Endothelial cell of umbilical vein (primary cell): Measurements from ENCODE around the gene PCED1B. TPM values are rescaled to one million over a fixed set of nuclear protein-coding genes. Genes with fewer than 3 reads are reported as not detected.

ENCODE experiments used
- BruUV-seq: library from RNA; stranded (reverse); fragments of 400-500 nt; replicated peaks from 2 replicates; lab custom pipeline; 2021; lab: Mats Ljungman, UMichigan
- CTCF ChIA-PET: fragments of 300-600, 350-600 bp; sonication (Branson Sonifier 250); formaldehyde crosslinking; loops from one replicate; lab custom pipeline; 2021; ENCODE audit warnings: antibody characterized with exemption, inconsistent platforms; lab: Charles Lee
- POLR2A ChIA-PET: fragments of 300-600, 350-600 bp; sonication (Branson Sonifier 250); formaldehyde crosslinking; loops from one replicate; lab custom pipeline; 2021; ENCODE audit warnings: antibody characterized with exemption, inconsistent platforms; lab: Charles Lee
- DNase-seq: peaks from one replicate; pipeline ENCODE4 v3.0.0-alpha.2; 2011; ENCODE audit warnings: low read depth, low spot score
- FAIRE-seq: peaks from 2 replicates; lab custom pipeline; 2011; peaks lifted over from hg19 to GRCh38; lab: Jason Lieb, UNC
- H2AFZ ChIP-seq: 2 replicates; pipeline ENCODE4 v1.6.0; 2012; ENCODE audit warnings: low read depth, low read length, control low read depth, inconsistent platforms
- H3K27ac ChIP-seq: 2 replicates; pipeline ENCODE4 v1.5.1; 2011; ENCODE audit warnings: low read depth, mild to moderate bottlenecking, control low read depth, low read length, moderate library complexity; ENCODE audit not compliant: insufficient read depth
- H3K27me3 ChIP-seq, 2 experiments: 2 replicates each; pipeline versions ENCODE4 v1.6.0 to v1.6.1; 2011; ENCODE audit warnings: low read length in 2 of 2, mixed read lengths in 1 of 2; ENCODE audit not compliant: control insufficient read depth in 2 of 2, insufficient read depth in 2 of 2
- H3K36me3 ChIP-seq, 2 experiments: 2 replicates in 1 of 2; 3 replicates in 1 of 2; pipeline ENCODE4 v1.5.1; 2011; ENCODE audit warnings: low read length in 2 of 2, mild to moderate bottlenecking in 1 of 2, moderate library complexity in 1 of 2; ENCODE audit not compliant: control insufficient read depth in 2 of 2, insufficient read depth in 2 of 2; ENCODE audit errors: extremely low read depth in 1 of 2
- H3K4me1 ChIP-seq: 3 replicates; pipeline ENCODE4 v1.5.1; 2011; ENCODE audit warnings: mild to moderate bottlenecking, low read length; ENCODE audit not compliant: control insufficient read depth, insufficient read depth; ENCODE audit errors: extremely low read depth
- H3K4me2 ChIP-seq: 2 replicates; pipeline ENCODE4 v1.6.1; 2011; ENCODE audit warnings: low read length, control low read depth, mixed read lengths; ENCODE audit not compliant: insufficient read depth
- H3K4me3 ChIP-seq, 3 experiments: fragments of 200-600 bp in 1 of 3; sonication (generic), shearing (Covaris generic) in 1 of 3; replicated peaks in 1 of 3; 2 replicates each; pipeline ENCODE4 v1.5.1; 2011 to 2016; ENCODE audit warnings: control low read depth in 3 of 3, low read length in 3 of 3, mild to moderate bottlenecking in 2 of 3, inconsistent platforms in 1 of 3, low read depth in 1 of 3, moderate library complexity in 1 of 3; ENCODE audit not compliant: insufficient read depth in 1 of 3
- H3K79me2 ChIP-seq: 2 replicates; pipeline ENCODE4 v1.6.0; 2012; ENCODE audit warnings: low read length, inconsistent platforms; ENCODE audit not compliant: control insufficient read depth, insufficient read depth
- H3K9ac ChIP-seq: replicated peaks from 2 replicates; pipeline ENCODE3; 2011; ENCODE audit warnings: low read length, control low read depth; ENCODE audit not compliant: insufficient read depth; ENCODE audit errors: extremely low read depth
- H3K9me1 ChIP-seq: replicated peaks from 3 replicates; pipeline ENCODE4 v1.6.0; 2011; ENCODE audit warnings: mild to moderate bottlenecking, low read length; ENCODE audit not compliant: control insufficient read depth, insufficient read depth; ENCODE audit errors: extremely low read depth
- H3K9me3 ChIP-seq: replicated peaks from 2 replicates; pipeline ENCODE4 v1.5.1; 2012; ENCODE audit warnings: low read length, inconsistent platforms; ENCODE audit not compliant: control insufficient read depth, insufficient read depth
- H4K20me1 ChIP-seq: replicated peaks from 2 replicates; pipeline ENCODE3; 2011; ENCODE audit warnings: mild to moderate bottlenecking, low read length; ENCODE audit not compliant: control insufficient read depth, insufficient read depth; ENCODE audit errors: extremely low read depth
- EZH2 ChIP-seq: IDR thresholded peaks from 2 replicates; pipeline ENCODE4 v1.6.1; 2012; ENCODE audit warnings: borderline replicate concordance, low read depth, mild to moderate bottlenecking, moderate library complexity, low read length, inconsistent platforms; ENCODE audit not compliant: severe bottlenecking
- FOS ChIP-seq: IDR thresholded peaks from 2 replicates; pipeline ENCODE4 v1.6.1; 2011; ENCODE audit warnings: mild to moderate bottlenecking, low read length, moderate library complexity, borderline replicate concordance; ENCODE audit not compliant: insufficient read depth
- GATA2 ChIP-seq: IDR thresholded peaks from 2 replicates; pipeline ENCODE4 v1.7.0; 2011; ENCODE audit warnings: low read depth, mild to moderate bottlenecking, moderate library complexity, mixed read lengths, low read length; ENCODE audit not compliant: insufficient read length, insufficient read depth
- JUN ChIP-seq: IDR thresholded peaks from 2 replicates; pipeline ENCODE4 v1.6.1; 2011; ENCODE audit warnings: borderline replicate concordance, low read depth; ENCODE audit not compliant: insufficient read length, insufficient read depth
- MYC ChIP-seq: IDR thresholded peaks from one replicate; pipeline ENCODE4 v1.6.1; 2011; ENCODE audit warnings: mild to moderate bottlenecking, low read depth, low read length
- POLR2A ChIP-seq: IDR thresholded peaks from 2 replicates; pipeline ENCODE4 v1.6.1; 2012; ENCODE audit warnings: low read depth, mild to moderate bottlenecking, control low read depth, low read length
- POLR2AphosphoS5 ChIP-seq: IDR thresholded peaks from 2 replicates; pipeline ENCODE4 v1.6.1; 2012; ENCODE audit warnings: low read depth, mild to moderate bottlenecking, control low read depth, low read length, moderate library complexity; ENCODE audit not compliant: insufficient read depth
- dilution Hi-C: fragments of 300-500 bp; cut with MboI; formaldehyde crosslinking; loops from one replicate; pipeline ENCODE4 v1.15.0; 2019; ENCODE audit warnings: low sequenced_read_pairs; ENCODE audit not compliant: extremely low pct_ligation_motif_present
- intact Hi-C: fragments of 100-400 bp; cut with micrococcal nuclease; formaldehyde crosslinking; loops from one replicate; pipeline ENCODE4 v1.10.0; 2022
- polyA plus RNA-seq, 4 experiments: library from polyadenylated mRNA; depleted of rRNA in 3 of 4; stranded (reverse) in 3 of 4; unstranded in 1 of 4; fragments of >200 nt; gene quantifications; 2 replicates each; pipeline versions ENCODE4 v1.2.1 to v1.2.3, GENCODE V29; 2011 to 2012; ENCODE audit warnings: missing spikeins in 1 of 4
- total RNA-seq: library from RNA; stranded (reverse); gene quantifications from 2 replicates; pipeline ENCODE4 v1.2.3, GENCODE V29; 2021
- TF ChIP-seq, protein P1 (sequence below), 2 donors: IDR thresholded peaks; 1 replicate in 1 of 2; 2 replicates in 1 of 2; pipeline ENCODE4 v1.5.1; 2011; ENCODE audit warnings: low read length in 2 of 2, mild to moderate bottlenecking in 2 of 2, moderate library complexity in 2 of 2, control low read depth in 1 of 2, inconsistent platforms in 1 of 2, low read depth in 1 of 2; ENCODE audit not compliant: insufficient read depth in 1 of 2; ENCODE audit errors: extremely low read depth in 1 of 2
- TF ChIP-seq, protein P2 (sequence below): IDR thresholded peaks from 2 replicates; pipeline ENCODE4 v1.6.1; 2011; ENCODE audit not compliant: insufficient read depth, insufficient read length

Gene PCED1B
- total and polyA plus RNA-seq, 2 donors (not counting 3 experiments of a cell fraction or from before 2014, with no cell fraction given): 1.7 to 2.6 TPM

DNA sequence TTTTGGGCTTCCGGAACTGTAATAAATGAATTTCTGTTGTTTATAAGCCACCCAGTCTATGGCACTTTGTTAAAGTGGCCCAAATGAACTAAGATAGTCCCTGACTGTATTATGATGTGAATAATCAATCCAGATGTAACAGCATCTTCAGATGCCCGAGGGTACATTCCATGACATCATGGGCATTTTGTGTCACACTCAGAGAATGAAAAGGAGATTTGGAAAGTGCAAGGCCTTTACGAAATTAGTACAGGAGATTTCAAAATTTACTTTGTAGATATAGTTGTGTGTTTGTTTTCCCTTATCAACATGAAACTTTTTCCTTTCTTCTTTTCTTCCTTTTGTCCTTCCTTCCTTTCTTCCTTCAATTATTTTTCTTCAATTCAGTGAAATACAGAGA, 54.6 kb downstream of the PCED1B start:
- no peaks in the 10 kb centered on the region for H3K9me3 ChIP-seq
- no peaks in the 10 kb centered on the region for H3K9me1 ChIP-seq
- CTCF ChIA-PET: interaction anchor here (1.0 kb wide), 1 partner anchor 264 kb away, joined by 4 read pairs; no protein-coding TSS in a partner anchor
- H3K27ac ChIP-seq: no peak overlapping the region
- H3K27me3 ChIP-seq: no peaks in the 10 kb centered on the region
- POLR2A ChIA-PET: no interaction called here
- no peaks in the 10 kb centered on the region for H3K79me2 ChIP-seq
- TF ChIP-seq GATA2 (no peak), EZH2 (no peak), POLR2A (no peak), JUN (no peak), POLR2AphosphoS5 (no peak), FOS (no peak), MYC (no peak)
- TF ChIP-seq, protein P1, sequence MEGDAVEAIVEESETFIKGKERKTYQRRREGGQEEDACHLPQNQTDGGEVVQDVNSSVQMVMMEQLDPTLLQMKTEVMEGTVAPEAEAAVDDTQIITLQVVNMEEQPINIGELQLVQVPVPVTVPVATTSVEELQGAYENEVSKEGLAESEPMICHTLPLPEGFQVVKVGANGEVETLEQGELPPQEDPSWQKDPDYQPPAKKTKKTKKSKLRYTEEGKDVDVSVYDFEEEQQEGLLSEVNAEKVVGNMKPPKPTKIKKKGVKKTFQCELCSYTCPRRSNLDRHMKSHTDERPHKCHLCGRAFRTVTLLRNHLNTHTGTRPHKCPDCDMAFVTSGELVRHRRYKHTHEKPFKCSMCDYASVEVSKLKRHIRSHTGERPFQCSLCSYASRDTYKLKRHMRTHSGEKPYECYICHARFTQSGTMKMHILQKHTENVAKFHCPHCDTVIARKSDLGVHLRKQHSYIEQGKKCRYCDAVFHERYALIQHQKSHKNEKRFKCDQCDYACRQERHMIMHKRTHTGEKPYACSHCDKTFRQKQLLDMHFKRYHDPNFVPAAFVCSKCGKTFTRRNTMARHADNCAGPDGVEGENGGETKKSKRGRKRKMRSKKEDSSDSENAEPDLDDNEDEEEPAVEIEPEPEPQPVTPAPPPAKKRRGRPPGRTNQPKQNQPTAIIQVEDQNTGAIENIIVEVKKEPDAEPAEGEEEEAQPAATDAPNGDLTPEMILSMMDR (IDR thresholded peaks at IDR 0.05; ENCODE audit: extremely low read depth in 1 of 2, insufficient read depth in 1 of 2, low read depth in 1 of 2, low read length in 2 of 2): no peak
- TF ChIP-seq, protein P2, sequence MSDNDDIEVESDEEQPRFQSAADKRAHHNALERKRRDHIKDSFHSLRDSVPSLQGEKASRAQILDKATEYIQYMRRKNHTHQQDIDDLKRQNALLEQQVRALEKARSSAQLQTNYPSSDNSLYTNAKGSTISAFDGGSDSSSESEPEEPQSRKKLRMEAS: no peak
- DNase-seq: no peak
- FAIRE-seq: no peak
- BruUV-seq: no TSS peak
- dilution Hi-C loops: no loop called here
- H4K20me1 ChIP-seq: no peaks in the 10 kb centered on the region
- no peak overlapping the region for H2AFZ ChIP-seq
- H3K4me1 ChIP-seq: no peaks in the 10 kb centered on the region
- no peak overlapping the region for H3K4me2 ChIP-seq
- intact Hi-C loops: no loop called here
- H3K36me3 ChIP-seq: no peaks in the 10 kb centered on the region
- no peak overlapping the region for H3K4me3 ChIP-seq
- H3K9ac ChIP-seq: no peak overlapping the region
